T-cell (primary cell): ENCODE measurements around the gene S100A1. TPM values are rescaled to one million over a fixed set of nuclear protein-coding genes. Genes with fewer than 3 reads are reported as not detected.

Experiments
- ATAC-seq, 4 experiments: fragments of 200-7000 bp in 3 of 4; fragments of 150-1000 bp in 1 of 4; cut with Tn5 transposase; replicated peaks in 1 of 4; 1 replicate in 3 of 4; 2 replicates in 1 of 4; pipeline ENCODE4 v1.10.0; 2021; ENCODE audit warnings: moderate library complexity in 3 of 4, mild to moderate bottlenecking in 2 of 4, moderate number of reproducible peaks in 1 of 4
- CTCF ChIA-PET, 2 donors: fragments of 300-600 bp; sonication (Branson Sonifier 250); formaldehyde crosslinking; loops; one replicate each; lab custom pipeline; 2022; ENCODE audit warnings: antibody characterized with exemption in 2 of 2; lab: Charles Lee
- POLR2A ChIA-PET, 2 donors: fragments of 300-600 bp; sonication (Branson Sonifier 250); formaldehyde crosslinking; loops; one replicate each; lab custom pipeline; 2022; ENCODE audit warnings: antibody characterized with exemption in 2 of 2; lab: Charles Lee
- DNase-seq, 35 experiments: peaks; one replicate each; pipeline versions ENCODE4 v3.0.0 to v3.0.0-alpha.2; 2013 to 2023
- H3K27ac ChIP-seq: one replicate; pipeline ENCODE4 v1.5.1; 2013; ENCODE audit warnings: low read length
- H3K27me3 ChIP-seq, 2 experiments: replicated peaks in 1 of 2; 1 replicate in 1 of 2; 2 replicates in 1 of 2; pipeline versions ENCODE4 v1.6.1 to v1.7.0; 2013; ENCODE audit warnings: low read length in 1 of 2, mixed read lengths in 1 of 2; ENCODE audit not compliant: control insufficient read depth in 2 of 2, insufficient read depth in 2 of 2; ENCODE audit errors: extremely low read depth in 1 of 2
- H3K36me3 ChIP-seq, 2 donors: 1 replicate in 1 of 2; 2 replicates in 1 of 2; pipeline versions ENCODE4 v1.6.1 to v1.7.0; 2013; ENCODE audit warnings: low read length in 1 of 2; ENCODE audit not compliant: control insufficient read depth in 2 of 2, insufficient read depth in 1 of 2; ENCODE audit errors: extremely low read depth in 1 of 2
- H3K4me1 ChIP-seq, 2 experiments: 1 replicate in 1 of 2; 2 replicates in 1 of 2; pipeline versions ENCODE4 v1.6.1 to v1.7.0; 2013; ENCODE audit warnings: low read length in 2 of 2, mixed read lengths in 1 of 2; ENCODE audit not compliant: insufficient read depth in 2 of 2, control insufficient read depth in 1 of 2; ENCODE audit errors: extremely low read depth in 1 of 2
- H3K4me3 ChIP-seq, 2 donors: 1 replicate in 1 of 2; 2 replicates in 1 of 2; pipeline versions ENCODE4 v1.5.1 to v1.7.0; 2013; ENCODE audit warnings: mild to moderate bottlenecking in 2 of 2, low read length in 1 of 2, moderate library complexity in 1 of 2; ENCODE audit not compliant: control insufficient read depth in 1 of 2; ENCODE audit errors: extremely low read depth in 1 of 2
- H3K9me3 ChIP-seq: 2 replicates; pipeline ENCODE4 v1.7.0; 2013
- H3K27ac Mint-ChIP-seq, 2 donors: one replicate each; pipeline ENCODE4 v1.8.0; 2020 to 2021; ENCODE audit warnings: mild to moderate bottlenecking in 2 of 2, mixed read lengths in 2 of 2
- H3K27me3 Mint-ChIP-seq, 2 donors: one replicate each; pipeline ENCODE4 v1.8.0; 2021 to 2022; ENCODE audit warnings: mixed read lengths in 2 of 2
- H3K36me3 Mint-ChIP-seq: one replicate; pipeline ENCODE4 v1.8.0; 2021; ENCODE audit warnings: mixed read lengths
- H3K4me1 Mint-ChIP-seq, 3 donors: one replicate each; pipeline ENCODE4 v1.8.0; 2020 to 2022; ENCODE audit warnings: mixed read lengths in 3 of 3, mild to moderate bottlenecking in 1 of 3
- H3K4me3 Mint-ChIP-seq, 3 donors: one replicate each; pipeline ENCODE4 v1.8.0; 2020 to 2022; ENCODE audit warnings: mild to moderate bottlenecking in 3 of 3, mixed read lengths in 3 of 3, moderate library complexity in 3 of 3
- H3K9me3 Mint-ChIP-seq, 3 donors: one replicate each; pipeline ENCODE4 v1.8.0; 2020 to 2022; ENCODE audit warnings: mixed read lengths in 3 of 3
- WGBS: methylation state at CpG from one replicate; pipeline ENCODE4 v1.1.5; 2013; ENCODE audit warnings: missing lambda C conversion rate; ENCODE audit not compliant: insufficient coverage; 5-methylcytosine and 5-hydroxymethylcytosine counted together
- total RNA-seq, 35 experiments: library from RNA in 6 of 35; stranded (reverse) in 6 of 35; fragments of 120-200 nt in 1 of 35; gene quantifications; one replicate each; pipeline versions ENCODE4 v1.2.1 to v1.2.4 and lab custom pipeline; 2013 to 2026

Gene S100A1
- total RNA-seq, 5 donors from 2014 or later (not counting 1 experiment from before 2014, with no cell fraction given) = not detected

- Histone ChIP-seq H3K27me3 (no peaks in the 10 kb centered on the region), H3K4me1 (peaks cover 25 to 46% of the 10 kb centered on the region in 2 experiments), H3K4me3 (peak overlapping the region; percentile 1 to 29), H3K36me3 (peaks cover 10 to 24% of the 10 kb centered on the region in 2 donors), H3K27ac (peak overlapping the region; percentile 63), H3K9me3 (no peaks in the 10 kb centered on the region)
- Mint-ChIP-seq H3K4me1 (peaks cover 43 to 52% (median 51%) of the 10 kb centered on the region in 3 donors), H3K36me3 (peaks cover 21% of the 10 kb centered on the region), H3K27me3 (no peaks in the 10 kb centered on the region), H3K9me3 (no peaks in the 10 kb centered on the region), H3K4me3 (peak overlapping the region; percentile 43 to 68 (median 50)), H3K27ac (peak overlapping the region; percentile 95 to 96)
- POLR2A ChIA-PET = interaction anchor here in 1 of 2 donors (0.9 kb wide), 1 partner anchor 15 kb away, joined by 3 read pairs; no protein-coding TSS in a partner anchor
- DNase-seq (peak in 3 of 35 experiments; percentile 20 to 25 (median 25)), ATAC-seq (peak; percentile 26 to 60 (median 46))
- CTCF ChIA-PET = no interaction called here
- WGBS = 74% methylated on average over 2 of the region's 2 CpGs
Measured at GRCh38 chr1:153649863-153650235, 21.6 kb downstream of the S100A1 start.

- Mint-ChIP-seq H3K27me3 (no peaks in the 10 kb centered on the region), H3K4me1 (peaks cover 27 to 33% (median 31%) of the 10 kb centered on the region in 3 donors), H3K36me3 (peaks cover 6% of the 10 kb centered on the region), H3K9me3 (no peaks in the 10 kb centered on the region), H3K27ac (no peak overlapping the region), H3K4me3 (no peak overlapping the region)
- Histone ChIP-seq H3K27me3 (no peaks in the 10 kb centered on the region), H3K4me3 (no peak overlapping the region), H3K4me1 (peaks cover 16 to 37% of the 10 kb centered on the region in 2 experiments), H3K36me3 (peaks cover 0 to 7% of the 10 kb centered on the region in 2 donors), H3K9me3 (no peaks in the 10 kb centered on the region), H3K27ac (no peak overlapping the region)
- ChIA-PET CTCF (interaction anchor here in 1 of 2 donors (0.6 kb wide), 1 partner anchor 24 kb away, joined by 6 read pairs; no protein-coding TSS in a partner anchor), POLR2A (interaction anchor here (1.0 to 1.1 kb wide), 2 partner anchors 14 to 17 kb away, joined by 3 read pairs; no protein-coding TSS in a partner anchor)
- ATAC-seq (no peak), DNase-seq (no peak)
- no CpG with 5 or more reads among the region's 1 CpG for WGBS
Measured at GRCh38 chr1:153651771-153652170, 23.5 kb downstream of the S100A1 start.

GRCh38 chr1:153652805-153653500 lies 24.7 kb downstream of the S100A1 start:
- ChIA-PET POLR2A (no interaction called here), CTCF (interaction anchor here in 1 of 2 donors (0.7 kb wide), 1 partner anchor 19 kb away, joined by 3 read pairs; the partner anchor contains the start of gene CHTOP)
- Mint-ChIP-seq H3K27ac (no peak overlapping the region), H3K27me3 (no peaks in the 10 kb centered on the region), H3K36me3 (no peaks in the 10 kb centered on the region), H3K9me3 (no peaks in the 10 kb centered on the region), H3K4me3 (no peak overlapping the region), H3K4me1 (peaks cover 21% of the 10 kb centered on the region in 3 donors)
- Histone ChIP-seq H3K36me3 (no peaks in the 10 kb centered on the region), H3K27ac (no peak overlapping the region), H3K27me3 (no peaks in the 10 kb centered on the region), H3K9me3 (no peaks in the 10 kb centered on the region), H3K4me3 (no peak overlapping the region), H3K4me1 (peaks cover 16 to 30% of the 10 kb centered on the region in 2 experiments)
- DNase-seq (peak in 1 of 35 experiments; percentile 8), ATAC-seq (no peak)
- WGBS = 83% methylated on average over 2 of the region's 3 CpGs

- DNase-seq (no peak), ATAC-seq (no peak)
- no peak overlapping the region for H3K27ac ChIP-seq
- no peak overlapping the region for H3K4me3 ChIP-seq
- ChIA-PET POLR2A (interaction anchor here in 1 of 2 donors (0.7 kb wide), 1 partner anchor 1356 kb away, joined by 7 read pairs; no protein-coding TSS in a partner anchor), CTCF (interaction anchor here in 1 of 2 donors (0.6 kb wide), 1 partner anchor 11 kb away, joined by 3 read pairs; no protein-coding TSS in a partner anchor)
- Mint-ChIP-seq H3K27me3 (no peaks in the 10 kb centered on the region), H3K4me3 (no peak overlapping the region), H3K9me3 (no peaks in the 10 kb centered on the region), H3K36me3 (no peaks in the 10 kb centered on the region), H3K4me1 (peaks cover 14 to 17% (median 15%) of the 10 kb centered on the region in 3 donors), H3K27ac (peak overlapping the region in 1 of 2 donors; percentile 6)
- peaks cover 5 to 25% of the 10 kb centered on the region in 2 experiments for H3K4me1 ChIP-seq
- H3K27me3 ChIP-seq = no peaks in the 10 kb centered on the region
- H3K9me3 ChIP-seq = no peaks in the 10 kb centered on the region
- H3K36me3 ChIP-seq = peaks cover 0 to 4% of the 10 kb centered on the region in 2 donors
- no CpG with 5 or more reads among the region's 3 CpGs for WGBS
Measured at GRCh38 chr1:153655333-153655732, 27.1 kb downstream of the S100A1 start.

- H3K4me3 Mint-ChIP-seq = peak within 1 kb of the TSS; percentile 92 to 94 (median 94)
- Histone ChIP-seq H3K36me3 (peaks cover 14 to 31% of the 10 kb centered on the region in 2 donors), H3K4me3 (peak within 1 kb of the TSS; percentile 79 to 80), H3K27me3 (no peaks in the 10 kb centered on the region), H3K4me1 (peaks cover 5 to 22% of the 10 kb centered on the region in 2 experiments), H3K27ac (peak within 1 kb of the TSS; percentile 61), H3K9me3 (no peaks in the 10 kb centered on the region)
- WGBS = under 1% methylated on average over 49 of the region's 53 CpGs
- no peaks in the 10 kb centered on the region for H3K27me3 Mint-ChIP-seq
- POLR2A ChIA-PET = interaction anchor here in 1 of 2 donors (0.5 to 2.1 kb wide), 2 partner anchors 24 to 69 kb away, joined by 4 to 9 read pairs; partner anchors contain the start of genes CHTOP and INTS3
- H3K36me3 Mint-ChIP-seq = peaks cover 15% of the 10 kb centered on the region
- ATAC-seq (peak; percentile 95 to 99 (median 98)), DNase-seq (peak; percentile 73 to 93 (median 84))
- CTCF ChIA-PET = interaction anchor here in 1 of 2 donors (2.1 kb wide), 1 partner anchor 25 kb away, joined by 6 read pairs; the partner anchor contains the start of gene CHTOP
- peak within 1 kb of the TSS; percentile 93 to 94 for H3K27ac Mint-ChIP-seq
- peaks cover 16 to 18% (median 17%) of the 10 kb centered on the region in 3 donors for H3K4me1 Mint-ChIP-seq
- H3K9me3 Mint-ChIP-seq = no peaks in the 10 kb centered on the region
Measured at GRCh38 chr1:153658400-153659174, 30.4 kb downstream of the S100A1 start, which contains the start of gene SNAPIN. SNAPIN (plus strand) TSS chr1:153658703; CDS start chr1:153658744, 41 bp downstream.
